K562 (cell line): ENCODE data around the gene MICAL2. TPM values are rescaled to one million over a fixed set of nuclear protein-coding genes. Genes with fewer than 3 reads are reported as not detected.

Experiments
- C11orf30 ChIP-seq: fragments of 450-650 bp; IDR thresholded peaks from 2 replicates; pipeline ENCODE4 v1.6.1; 2016; ENCODE audit warnings: low read depth, mild to moderate bottlenecking
- CBFA2T3 ChIP-seq: fragments of 450-650 bp; IDR thresholded peaks from 2 replicates; pipeline ENCODE4 v1.6.1; 2017
- CTBP1 ChIP-seq: fragments of 450-650 bp; IDR thresholded peaks from 2 replicates; pipeline ENCODE4 v1.6.1; 2016; ENCODE audit warnings: borderline replicate concordance
- ELF1 ChIP-seq: fragments of 200-800 bp; sonication (Bioruptor generic); IDR thresholded peaks from 2 replicates; pipeline ENCODE4 v1.6.1; 2016; ENCODE audit warnings: missing genetic modification characterization, missing compliant biosample characterization
- ESRRB ChIP-seq: fragments of 250-450 bp; sonication (Bioruptor Pico); IDR thresholded peaks from 2 replicates; pipeline ENCODE4 v1.5.0; 2020; ENCODE audit warnings: mild to moderate bottlenecking, moderate library complexity, borderline replicate concordance
- GABPB1 ChIP-seq: sonication (generic); formaldehyde crosslinking; IDR thresholded peaks from 2 replicates; pipeline ENCODE4 v1.8.0; 2022; ENCODE audit warnings: mild to moderate bottlenecking, missing genetic modification reagents
- KDM1A ChIP-seq, 2 experiments: fragments of 450-650 bp; IDR thresholded peaks; 2 replicates each; pipeline ENCODE4 v1.6.1; 2016; ENCODE audit warnings: mild to moderate bottlenecking in 2 of 2
- NCOR1 ChIP-seq: fragments of 450-650 bp; IDR thresholded peaks from 2 replicates; pipeline ENCODE4 v1.6.1; 2016; ENCODE audit warnings: mild to moderate bottlenecking, moderate library complexity
- NELFE ChIP-seq: IDR thresholded peaks from 2 replicates; pipeline ENCODE4 v1.6.1; 2011; ENCODE audit warnings: mild to moderate bottlenecking; ENCODE audit not compliant: insufficient read depth, insufficient read length
- NFE2 ChIP-seq: IDR thresholded peaks from 2 replicates; pipeline ENCODE4 v1.6.1; 2014; ENCODE audit warnings: antibody characterized with exemption, low read depth
- NKRF ChIP-seq: fragments of 450-650 bp; IDR thresholded peaks from 2 replicates; pipeline ENCODE4 v1.6.1; 2016; ENCODE audit warnings: borderline replicate concordance
- NR4A1 ChIP-seq, 2 experiments: fragments of 250-450 bp in 1 of 2; fragments of 450-650 bp in 1 of 2; sonication (Bioruptor Pico) in 1 of 2; IDR thresholded peaks; 2 replicates each; pipeline versions ENCODE4 v1.4.0 to v1.6.1; 2016 to 2020; ENCODE audit warnings: mild to moderate bottlenecking in 2 of 2, missing compliant biosample characterization in 1 of 2, missing genetic modification characterization in 1 of 2, moderate library complexity in 1 of 2
- POLR2H ChIP-seq: IDR thresholded peaks from 2 replicates; pipeline ENCODE4 v1.6.1; 2016; ENCODE audit warnings: missing genetic modification characterization, low read depth, mild to moderate bottlenecking, control low read depth, missing compliant biosample characterization, moderate library complexity
- RCOR1 ChIP-seq, 2 experiments: IDR thresholded peaks; 2 replicates each; pipeline ENCODE4 v1.6.1; 2012; ENCODE audit warnings: low read depth in 2 of 2, low read length in 2 of 2, borderline replicate concordance in 1 of 2, improper control_type of control experiment in 1 of 2
- SNIP1 ChIP-seq: fragments of 450-650 bp; IDR thresholded peaks from 2 replicates; pipeline ENCODE4 v1.7.1; 2017; ENCODE audit warnings: low read depth, mild to moderate bottlenecking
- SRSF3 ChIP-seq: fragments of 200-400 bp; formaldehyde crosslinking; IDR thresholded peaks from 2 replicates; pipeline ENCODE4 v1.6.1; 2016; ENCODE audit warnings: mild to moderate bottlenecking, low read length, moderate library complexity; ENCODE audit not compliant: insufficient read depth
- ZNF121 ChIP-seq: sonication (generic); formaldehyde crosslinking; conservative IDR thresholded peaks from 2 replicates; pipeline ENCODE4 v1.8.0; 2022; ENCODE audit warnings: missing genetic modification reagents
- ZNF717 ChIP-seq: fragments of 250-450 bp; sonication (Bioruptor Pico); IDR thresholded peaks from 2 replicates; pipeline ENCODE4 v1.5.0; 2021
- polyA plus RNA-seq, 8 experiments: library from polyadenylated mRNA; depleted of rRNA in 4 of 8; stranded (reverse) in 5 of 8; unstranded in 3 of 8; fragments of >200 nt; fragmentation: Nextera tagmentation in 2 of 8; fragmentation: Illumina TruSeq in 1 of 8; extraction: Ambion mirVana in 2 of 8; extraction: Trizol in 1 of 8; gene quantifications; 2 replicates each; pipeline versions ENCODE4 v1.2.1 to v1.2.3, GENCODE V29; 2011 to 2014; ENCODE audit warnings: inconsistent platforms in 1 of 8, missing spikeins in 1 of 8
- total RNA-seq, 7 experiments: library from RNA; depleted of rRNA in 6 of 7; stranded (reverse); fragments of >200 nt in 6 of 7; fragmentation: Illumina TruSeq in 2 of 7; extraction: Trizol in 2 of 7; gene quantifications; 2 replicates each; pipeline versions ENCODE4 v1.2.1 to v1.2.3, GENCODE V29; 2011 to 2021; ENCODE audit warnings: low replicate concordance in 1 of 7
- TF ChIP-seq, protein P1 (sequence below): sonication (generic); formaldehyde crosslinking; IDR thresholded peaks from 2 replicates; pipeline ENCODE4 v1.8.1; 2023; ENCODE audit warnings: mild to moderate bottlenecking, missing genetic modification reagents
- TF ChIP-seq, protein P2 (sequence below): sonication (generic); formaldehyde crosslinking; IDR thresholded peaks from 2 replicates; pipeline ENCODE4 v1.8.1; 2023; ENCODE audit warnings: mild to moderate bottlenecking, missing genetic modification reagents, moderate library complexity
- TF ChIP-seq, protein P3 (sequence below), 2 experiments: fragments of 200-800 bp in 1 of 2; sonication (Bioruptor generic) in 1 of 2; sonication (generic) in 1 of 2; formaldehyde crosslinking in 1 of 2; IDR thresholded peaks in 1 of 2; conservative IDR thresholded peaks in 1 of 2; 2 replicates each; pipeline versions ENCODE4 v1.5.0 to v1.6.1; 2016 to 2020; ENCODE audit warnings: missing compliant biosample characterization in 1 of 2, missing genetic modification characterization in 1 of 2, missing genetic modification reagents in 1 of 2

The MICAL2 gene
- total and polyA plus RNA-seq, 9 of the 15 experiments (the other 6 are each of a cell fraction or from before 2014, with no cell fraction given) = 4.7 to 64.2 (median 33.6) TPM

DNA sequence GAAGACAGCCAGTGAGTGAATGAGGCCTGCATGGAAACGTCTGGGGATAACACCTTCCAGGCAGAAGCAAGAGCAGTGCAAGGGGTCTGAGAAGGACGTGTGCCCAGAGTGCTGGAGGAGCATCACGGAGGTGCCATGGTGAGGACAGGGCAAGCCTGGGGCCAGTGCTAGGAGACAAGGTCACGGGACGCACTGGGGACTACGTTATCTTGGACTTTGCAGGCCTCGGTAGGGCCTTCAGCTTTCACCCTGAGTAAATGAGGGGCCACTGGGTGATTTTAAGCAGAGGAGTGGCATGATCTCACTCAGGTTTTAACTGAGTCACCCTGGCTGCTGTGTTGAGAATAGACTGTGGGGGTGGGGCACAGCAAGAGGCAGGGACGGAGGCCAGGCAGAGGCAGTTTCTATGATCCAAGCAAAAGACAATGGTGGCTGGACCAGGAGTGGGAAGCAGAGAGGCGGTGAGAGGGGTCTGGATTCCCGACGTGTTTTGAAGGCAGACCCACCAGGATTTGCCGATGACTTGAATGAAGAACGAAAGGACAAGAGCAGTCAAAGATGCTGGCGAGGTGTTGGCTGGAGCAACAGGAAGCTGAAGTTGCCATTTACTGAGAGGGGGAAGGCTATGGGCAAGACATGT is 164.3 kb downstream of the MICAL2 start (continued):
- no peak for TF ChIP-seq ELF1 (tag)
- no peak for TF ChIP-seq SRSF3
- TF ChIP-seq, protein P1, sequence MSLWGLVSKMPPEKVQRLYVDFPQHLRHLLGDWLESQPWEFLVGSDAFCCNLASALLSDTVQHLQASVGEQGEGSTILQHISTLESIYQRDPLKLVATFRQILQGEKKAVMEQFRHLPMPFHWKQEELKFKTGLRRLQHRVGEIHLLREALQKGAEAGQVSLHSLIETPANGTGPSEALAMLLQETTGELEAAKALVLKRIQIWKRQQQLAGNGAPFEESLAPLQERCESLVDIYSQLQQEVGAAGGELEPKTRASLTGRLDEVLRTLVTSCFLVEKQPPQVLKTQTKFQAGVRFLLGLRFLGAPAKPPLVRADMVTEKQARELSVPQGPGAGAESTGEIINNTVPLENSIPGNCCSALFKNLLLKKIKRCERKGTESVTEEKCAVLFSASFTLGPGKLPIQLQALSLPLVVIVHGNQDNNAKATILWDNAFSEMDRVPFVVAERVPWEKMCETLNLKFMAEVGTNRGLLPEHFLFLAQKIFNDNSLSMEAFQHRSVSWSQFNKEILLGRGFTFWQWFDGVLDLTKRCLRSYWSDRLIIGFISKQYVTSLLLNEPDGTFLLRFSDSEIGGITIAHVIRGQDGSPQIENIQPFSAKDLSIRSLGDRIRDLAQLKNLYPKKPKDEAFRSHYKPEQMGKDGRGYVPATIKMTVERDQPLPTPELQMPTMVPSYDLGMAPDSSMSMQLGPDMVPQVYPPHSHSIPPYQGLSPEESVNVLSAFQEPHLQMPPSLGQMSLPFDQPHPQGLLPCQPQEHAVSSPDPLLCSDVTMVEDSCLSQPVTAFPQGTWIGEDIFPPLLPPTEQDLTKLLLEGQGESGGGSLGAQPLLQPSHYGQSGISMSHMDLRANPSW (CRISPR knock-in tag) = no peak
- TF ChIP-seq NCOR1 = peak; percentile 77
- TF ChIP-seq ZNF717 (CRISPR knock-in tag) = no peak
- no peak for TF ChIP-seq POLR2H (tag)
- 0 out of 4 replicates have a peak, but pooled peaks of 1 of the 2 experiments have one; percentile 42 for TF ChIP-seq RCOR1 (IDR thresholded peaks at IDR 0.05; ENCODE audit: borderline replicate concordance in 1 of 2, low read depth in 2 of 2, low read length in 2 of 2)
- no peak for TF ChIP-seq NKRF
- TF ChIP-seq ZNF121 = no peak
- TF ChIP-seq KDM1A (IDR thresholded peaks at IDR 0.05) = peak; percentile 36 to 37; a peak in 2 of 4 replicates
- no peak for TF ChIP-seq NR4A1 (CRISPR knock-in tag; IDR thresholded peaks at IDR 0.05)
- peak; percentile 43; the same call in 1 of the 2 replicates for TF ChIP-seq NR4A1 (tag; IDR thresholded peaks at IDR 0.05)
- TF ChIP-seq, protein P2, sequence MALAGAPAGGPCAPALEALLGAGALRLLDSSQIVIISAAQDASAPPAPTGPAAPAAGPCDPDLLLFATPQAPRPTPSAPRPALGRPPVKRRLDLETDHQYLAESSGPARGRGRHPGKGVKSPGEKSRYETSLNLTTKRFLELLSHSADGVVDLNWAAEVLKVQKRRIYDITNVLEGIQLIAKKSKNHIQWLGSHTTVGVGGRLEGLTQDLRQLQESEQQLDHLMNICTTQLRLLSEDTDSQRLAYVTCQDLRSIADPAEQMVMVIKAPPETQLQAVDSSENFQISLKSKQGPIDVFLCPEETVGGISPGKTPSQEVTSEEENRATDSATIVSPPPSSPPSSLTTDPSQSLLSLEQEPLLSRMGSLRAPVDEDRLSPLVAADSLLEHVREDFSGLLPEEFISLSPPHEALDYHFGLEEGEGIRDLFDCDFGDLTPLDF (CRISPR knock-in tag) = no peak
- TF ChIP-seq ESRRB (CRISPR knock-in tag) = no peak
- no peak for TF ChIP-seq SNIP1
- no peak for TF ChIP-seq GABPB1 (CRISPR knock-in tag)
- TF ChIP-seq, protein P3, sequence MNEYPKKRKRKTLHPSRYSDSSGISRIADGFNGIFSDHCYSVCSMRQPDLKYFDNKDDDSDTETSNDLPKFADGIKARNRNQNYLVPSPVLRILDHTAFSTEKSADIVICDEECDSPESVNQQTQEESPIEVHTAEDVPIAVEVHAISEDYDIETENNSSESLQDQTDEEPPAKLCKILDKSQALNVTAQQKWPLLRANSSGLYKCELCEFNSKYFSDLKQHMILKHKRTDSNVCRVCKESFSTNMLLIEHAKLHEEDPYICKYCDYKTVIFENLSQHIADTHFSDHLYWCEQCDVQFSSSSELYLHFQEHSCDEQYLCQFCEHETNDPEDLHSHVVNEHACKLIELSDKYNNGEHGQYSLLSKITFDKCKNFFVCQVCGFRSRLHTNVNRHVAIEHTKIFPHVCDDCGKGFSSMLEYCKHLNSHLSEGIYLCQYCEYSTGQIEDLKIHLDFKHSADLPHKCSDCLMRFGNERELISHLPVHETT (CRISPR knock-in tag; conservative IDR thresholded peaks at IDR 0.05 in 1 of 2, IDR thresholded peaks at IDR 0.05 in 1 of 2) = peak in 1 of 2 experiments; percentile 82; a peak in 2 of 4 replicates
- peak; percentile 89 for TF ChIP-seq CBFA2T3
- TF ChIP-seq NFE2 = peak; percentile 88
- no peak for TF ChIP-seq NELFE
- TF ChIP-seq C11orf30 = peak; percentile 84
- TF ChIP-seq CTBP1 = 0 out of 2 replicates have a peak, but pooled peaks have one; percentile 32
